ENCODE measurements around the gene GIPC3. TPM values are rescaled to one million over a fixed set of nuclear protein-coding genes. Genes with fewer than 3 reads are reported as not detected.
A peak's percentile ranks its signal among the peaks of the same experiment; 100 is the strongest.

Gene GIPC3
- total RNA-seq, 1 donor from 2014 or later, result 1.9 TPM

DNA sequence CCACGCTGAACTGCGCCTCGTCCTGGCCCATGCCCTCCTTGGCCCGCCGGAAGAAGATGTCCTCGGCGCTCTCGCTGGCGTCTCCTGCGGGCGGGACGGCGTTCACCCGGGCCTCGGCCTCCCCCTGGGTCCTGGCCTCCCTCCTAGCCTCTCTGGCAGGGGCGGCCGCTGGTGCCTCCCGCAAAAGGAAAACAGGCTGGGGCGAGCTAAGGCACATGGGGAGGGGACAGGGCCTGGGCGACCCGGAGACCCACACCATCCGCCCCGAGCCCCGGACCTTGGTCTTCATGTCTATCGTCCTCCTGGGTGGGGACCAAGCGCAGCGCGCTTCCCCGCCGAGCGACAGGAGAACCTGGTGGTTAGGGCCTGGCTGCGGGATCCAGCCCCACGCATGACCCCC, 27.1 kb downstream of the GIPC3 start:
- ATAC-seq (no peak), DNase-seq (no peak)
- intact Hi-C loops (cut with micrococcal nuclease), result no loop called here

DNA sequence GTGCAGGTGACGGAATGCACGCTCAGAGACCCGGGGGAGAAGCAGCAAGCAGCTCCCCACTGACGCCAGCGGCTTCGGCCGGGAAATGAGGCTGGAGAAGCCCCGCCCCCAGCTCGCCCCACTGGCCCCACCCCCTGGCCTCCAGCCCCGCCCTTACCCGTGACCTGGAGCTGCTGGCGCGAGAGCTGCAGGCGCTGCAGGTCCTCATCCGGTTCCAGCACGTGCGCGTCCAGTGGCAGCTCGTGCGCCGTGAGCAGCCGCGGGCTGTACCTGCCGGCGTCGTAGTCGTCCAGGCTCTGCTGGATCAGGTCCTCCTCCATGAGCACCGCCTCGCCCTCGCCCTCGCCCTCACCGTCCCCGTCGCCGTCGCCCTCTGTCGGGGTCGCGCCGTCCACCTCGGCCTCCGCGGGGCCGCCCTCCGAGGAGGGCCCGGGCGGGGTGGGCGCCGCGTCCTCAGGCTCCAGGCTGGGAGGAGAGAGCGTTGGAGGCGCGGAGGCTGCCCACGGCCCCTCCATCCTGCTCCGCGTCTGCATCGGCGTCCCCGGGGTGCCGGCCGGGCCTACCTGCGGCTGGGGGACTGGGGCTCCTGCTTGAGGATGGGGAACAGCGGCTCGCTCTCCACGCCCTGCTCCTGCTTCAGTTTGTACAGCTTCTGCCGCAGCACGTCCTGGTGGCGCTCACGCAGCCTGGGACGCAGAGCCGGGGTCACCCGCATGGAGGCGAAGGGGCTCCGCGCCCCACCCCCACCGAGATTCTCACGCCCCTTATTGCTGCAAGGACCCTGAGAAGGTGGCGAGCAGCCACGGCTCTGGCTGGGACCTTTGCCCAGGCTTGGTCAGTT, 27.8 kb downstream of the GIPC3 start:
- intact Hi-C loops (cut with micrococcal nuclease), result no loop called here
- ATAC-seq, result no peak
- DNase-seq, result no peak

DNA sequence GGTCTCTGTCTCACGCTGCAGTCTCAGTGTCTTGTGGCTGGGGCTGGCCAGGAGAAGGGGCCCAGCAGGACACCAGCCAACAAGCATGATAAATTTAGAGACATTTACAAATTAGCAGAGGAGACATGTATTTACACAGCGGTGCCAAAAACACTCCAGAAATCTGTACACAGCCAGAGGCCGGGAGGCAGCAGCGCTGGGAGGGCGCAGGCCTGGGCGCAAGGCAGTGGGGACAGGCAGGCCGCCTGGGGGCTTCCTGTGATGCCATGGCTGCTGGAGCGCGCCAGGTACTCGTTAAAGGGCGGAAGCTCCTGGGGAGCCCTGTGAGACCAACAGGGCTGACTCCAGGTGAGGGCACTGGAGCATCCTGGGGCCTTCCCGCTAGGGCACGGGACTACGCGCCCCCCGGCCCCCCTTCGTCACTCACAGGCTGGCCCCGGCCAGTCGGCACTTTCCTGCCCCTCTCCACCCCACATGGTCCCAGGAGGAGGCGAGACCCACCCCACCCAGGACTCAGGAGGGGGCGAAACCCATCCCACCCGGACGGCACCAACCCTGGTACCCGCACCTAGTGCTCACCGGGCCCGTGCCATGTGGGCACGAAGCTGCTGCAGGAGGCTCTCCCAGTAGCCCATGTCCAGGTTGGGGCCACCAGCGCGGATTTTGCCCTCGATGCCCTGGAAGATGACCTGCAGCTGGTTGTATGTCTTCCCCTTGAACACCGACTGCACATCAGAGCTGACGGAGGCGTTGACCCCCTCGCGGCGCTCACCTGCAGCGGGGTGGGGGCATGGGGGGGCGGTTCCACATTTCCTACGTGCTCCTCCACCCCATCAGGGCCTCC, 28.8 kb downstream of the GIPC3 start:
- DNase-seq (no peak), ATAC-seq (no peak)
- intact Hi-C loops (cut with micrococcal nuclease), result no loop called here

DNA sequence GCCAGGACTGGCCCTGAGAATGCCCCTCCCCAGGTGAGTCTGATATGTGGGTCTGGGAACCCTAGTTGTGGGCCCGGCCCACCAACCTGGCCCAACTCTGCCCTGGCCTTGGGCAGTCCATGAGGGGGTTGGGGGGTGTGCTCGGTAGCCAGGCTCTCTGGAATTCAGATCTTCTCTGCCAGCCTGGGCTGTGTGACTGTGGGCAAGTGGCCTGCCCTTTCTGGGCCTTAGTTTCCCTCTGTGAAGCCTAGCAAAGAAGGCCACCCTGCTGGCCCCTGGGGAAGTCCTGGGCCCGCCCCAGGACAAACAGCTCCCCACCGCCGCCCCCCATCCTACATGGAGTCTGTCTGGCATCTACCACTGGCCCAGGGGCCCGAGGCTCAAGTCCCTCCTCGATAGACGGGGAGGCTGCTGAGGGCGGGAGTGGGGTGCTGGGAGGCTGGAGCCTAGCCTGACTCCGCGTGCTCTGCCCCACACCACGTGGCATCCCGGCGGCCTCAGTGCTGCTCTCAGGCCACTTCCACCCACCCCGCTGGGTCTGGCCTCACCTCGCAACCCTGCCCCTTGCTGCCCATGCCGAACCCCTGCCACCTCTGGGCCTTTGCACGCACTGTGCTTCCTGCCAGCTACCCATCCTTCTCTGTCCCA, 29.7 kb downstream of the GIPC3 start:
- no peak for ATAC-seq
- intact Hi-C loops (cut with micrococcal nuclease), result no loop called here

DNA sequence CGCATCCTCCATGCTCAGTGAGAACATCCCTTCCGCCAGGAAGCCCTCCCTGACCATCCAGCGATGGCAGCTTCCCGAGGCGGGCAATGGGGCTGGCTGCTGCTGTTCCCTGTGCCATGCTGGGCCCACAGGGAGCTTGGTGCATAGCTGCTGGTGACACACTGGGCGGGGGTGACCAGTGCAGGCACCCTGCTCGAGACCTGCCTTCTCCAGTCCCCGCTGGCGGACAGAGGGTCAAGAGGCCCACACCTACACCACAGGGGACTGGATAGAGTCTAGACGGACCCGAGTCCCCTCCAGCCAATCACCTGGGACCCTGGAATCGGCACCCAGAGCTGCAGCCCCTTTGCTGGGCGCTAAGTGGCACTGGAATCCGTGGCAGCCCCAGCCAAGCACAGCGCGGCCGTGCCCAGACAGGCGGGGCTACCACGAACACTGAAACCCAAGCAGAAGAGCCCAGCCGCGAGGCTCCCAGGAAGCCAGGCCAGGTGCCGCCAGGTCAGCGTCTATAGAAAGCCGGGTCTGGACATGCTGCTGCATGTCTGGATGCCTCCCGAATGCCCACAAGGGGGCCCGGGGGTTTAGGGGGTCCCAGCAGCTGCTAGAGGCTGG, 30.4 kb downstream of the GIPC3 start:
- no peak for ATAC-seq
- intact Hi-C loops (cut with micrococcal nuclease), result no loop called here
- no peak for DNase-seq

More for the DNA sequence above, 29.7 kb downstream of the GIPC3 start:
- no peak for DNase-seq

DNA sequence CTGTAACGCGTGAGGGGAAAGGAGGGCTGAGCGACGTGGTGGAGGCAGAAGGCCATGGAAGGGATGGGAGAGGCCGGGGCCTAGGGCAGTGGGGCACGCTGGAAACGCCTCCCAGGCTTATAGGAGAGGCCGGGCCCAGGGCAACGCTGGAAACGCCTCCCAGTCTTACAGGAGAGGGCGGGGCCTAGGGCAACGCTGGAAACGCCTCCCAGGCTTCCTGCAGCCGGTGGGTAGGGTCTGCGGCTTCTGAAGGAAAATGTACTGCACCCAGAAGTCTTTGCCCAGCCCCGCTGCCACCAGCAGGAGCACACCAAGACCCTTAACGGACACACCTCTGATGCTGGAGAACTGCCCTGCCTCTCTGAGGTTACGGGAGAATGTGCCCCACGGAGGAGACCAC, 32.2 kb downstream of the GIPC3 start:
- ATAC-seq, result peak; percentile 34
- intact Hi-C loops (cut with micrococcal nuclease), result no loop called here
- no peak for DNase-seq

DNA sequence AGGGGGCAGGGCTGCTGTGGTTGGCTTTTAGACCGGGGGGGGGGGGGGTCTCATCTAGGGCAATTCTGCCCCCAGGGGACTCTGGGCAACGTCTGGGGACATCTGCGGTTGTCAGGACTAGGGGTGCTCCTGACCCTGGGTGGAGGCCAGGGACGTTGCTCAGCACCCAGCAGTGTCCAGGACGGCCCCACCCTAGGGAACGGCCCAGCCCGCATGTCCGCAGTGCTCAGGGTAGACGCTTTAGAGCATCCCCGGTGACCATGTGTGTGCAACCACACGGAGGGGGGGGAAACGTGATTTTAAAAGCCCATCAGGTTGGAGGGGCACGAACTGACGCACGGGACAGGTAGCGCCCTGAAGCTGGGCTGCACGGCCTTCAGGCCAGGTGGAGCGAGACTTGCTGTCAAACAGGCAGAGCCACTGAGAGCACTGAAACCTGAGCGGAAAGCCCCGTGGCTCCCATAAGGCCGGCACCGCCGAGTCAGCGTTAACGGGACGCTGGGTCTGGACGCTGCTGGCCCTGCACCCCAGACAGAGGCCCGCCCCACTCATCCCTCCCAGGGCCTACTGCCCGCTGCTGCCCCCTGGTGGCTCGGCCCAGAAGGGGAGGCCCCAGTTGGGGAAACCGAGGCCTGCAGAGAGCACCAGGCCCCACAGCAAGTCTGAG, 33.0 kb downstream of the GIPC3 start:
- peak; percentile 84 for ATAC-seq
- intact Hi-C loops (cut with micrococcal nuclease), result no loop called here

DNA sequence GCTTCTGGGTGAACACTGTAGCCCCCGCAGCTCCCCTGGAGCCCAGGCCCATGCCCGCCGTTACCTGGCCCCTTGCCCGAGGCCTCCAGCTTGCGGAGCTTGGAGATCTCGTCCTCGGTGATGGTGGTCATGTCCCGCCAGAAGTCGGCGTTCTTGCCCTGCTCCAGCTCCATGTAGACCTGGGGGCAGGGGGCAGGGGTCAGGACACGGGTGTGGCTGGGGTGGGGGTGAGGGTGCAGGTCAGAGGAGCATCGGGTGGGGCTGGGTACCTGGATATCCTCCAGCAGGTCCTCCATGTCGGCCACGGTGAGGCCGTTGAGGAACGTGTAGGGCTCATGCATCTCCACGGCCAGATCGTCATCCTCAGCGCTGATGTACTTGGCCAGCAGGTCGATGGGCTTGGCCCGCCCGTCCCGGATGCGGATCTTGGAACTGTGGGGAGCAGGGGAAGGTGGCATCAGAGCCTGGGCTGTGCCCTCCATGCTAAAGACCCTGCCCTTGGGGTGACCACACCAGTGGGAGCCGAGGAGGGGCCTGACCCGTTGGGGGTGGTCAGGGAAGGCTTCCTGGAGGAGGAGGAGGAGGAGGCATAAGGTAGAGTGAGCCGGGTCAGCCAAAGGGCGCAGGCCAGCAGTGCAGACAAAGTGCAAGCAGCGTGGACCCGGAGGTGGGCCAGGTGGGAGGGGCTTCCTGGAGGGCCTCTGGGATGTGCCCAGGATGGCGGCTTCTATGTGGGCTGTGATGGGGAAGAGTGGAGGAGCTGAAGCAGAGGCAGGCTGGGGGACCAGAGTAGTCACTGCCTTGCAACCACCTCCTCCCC, 33.7 kb downstream of the GIPC3 start:
- no peak for DNase-seq
- intact Hi-C loops (cut with micrococcal nuclease), result no loop called here

More for the DNA sequence above, 33.0 kb downstream of the GIPC3 start:
- DNase-seq, result peak; percentile 84

DNA sequence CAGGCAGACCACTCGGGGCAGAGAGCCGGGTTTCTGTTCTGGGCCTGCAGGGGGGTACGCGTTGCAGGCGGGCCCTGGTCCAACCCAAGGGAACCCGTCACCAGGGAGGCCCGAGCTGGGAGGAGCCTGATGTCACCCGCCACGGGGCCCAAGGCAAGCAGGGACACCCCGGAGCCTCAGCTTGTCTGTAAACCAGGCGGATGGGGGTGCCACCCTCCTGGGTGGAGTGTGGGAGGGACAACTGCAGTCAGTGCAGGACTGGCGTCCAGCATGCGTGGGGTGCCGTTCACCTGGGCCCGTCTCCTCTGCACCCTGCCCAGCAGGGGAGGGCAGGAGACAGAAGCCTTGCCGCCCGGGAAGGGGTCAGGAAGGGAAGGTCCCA, 34.3 kb downstream of the GIPC3 start:
- intact Hi-C loops (cut with micrococcal nuclease), result no loop called here
- ATAC-seq (no peak), DNase-seq (no peak)

More for the DNA sequence above, 33.7 kb downstream of the GIPC3 start:
- ATAC-seq, result no peak

DNA sequence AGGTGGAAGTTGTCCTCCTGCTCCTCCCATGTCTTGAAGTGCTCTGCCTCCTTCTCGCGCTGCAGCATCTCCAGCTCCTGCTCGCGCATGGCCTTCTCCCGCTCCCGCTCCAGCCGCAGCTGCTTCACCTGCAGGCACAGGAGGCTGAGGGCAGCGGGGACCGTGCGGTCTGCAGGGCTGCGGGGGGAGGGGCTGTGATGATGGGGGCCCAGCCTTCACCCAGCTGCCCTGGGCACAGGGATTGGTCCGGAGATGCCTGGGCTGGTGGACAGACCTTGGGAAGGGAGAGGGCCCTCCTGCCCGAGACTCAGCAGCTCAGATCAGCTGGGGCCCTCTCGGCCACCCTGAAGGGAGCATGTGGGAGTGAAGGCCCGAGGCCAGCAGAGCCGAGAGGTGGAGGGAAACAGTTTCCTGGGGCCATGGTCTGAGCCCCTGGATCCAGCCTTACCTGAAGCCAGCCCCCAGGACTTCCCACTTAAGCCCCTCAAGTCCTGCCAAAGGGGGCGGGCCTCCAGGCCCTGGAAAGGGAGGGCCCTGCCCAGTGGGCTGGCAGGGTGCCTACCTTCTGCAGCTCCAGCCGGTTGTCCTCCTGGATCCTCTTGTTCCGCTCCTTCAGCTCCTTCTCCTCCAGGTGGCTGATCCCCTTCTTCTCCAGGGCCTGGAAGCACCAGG, 35.0 kb downstream of the GIPC3 start:
- ATAC-seq (no peak), DNase-seq (no peak)
- intact Hi-C loops (cut with micrococcal nuclease), result no loop called here

DNA sequence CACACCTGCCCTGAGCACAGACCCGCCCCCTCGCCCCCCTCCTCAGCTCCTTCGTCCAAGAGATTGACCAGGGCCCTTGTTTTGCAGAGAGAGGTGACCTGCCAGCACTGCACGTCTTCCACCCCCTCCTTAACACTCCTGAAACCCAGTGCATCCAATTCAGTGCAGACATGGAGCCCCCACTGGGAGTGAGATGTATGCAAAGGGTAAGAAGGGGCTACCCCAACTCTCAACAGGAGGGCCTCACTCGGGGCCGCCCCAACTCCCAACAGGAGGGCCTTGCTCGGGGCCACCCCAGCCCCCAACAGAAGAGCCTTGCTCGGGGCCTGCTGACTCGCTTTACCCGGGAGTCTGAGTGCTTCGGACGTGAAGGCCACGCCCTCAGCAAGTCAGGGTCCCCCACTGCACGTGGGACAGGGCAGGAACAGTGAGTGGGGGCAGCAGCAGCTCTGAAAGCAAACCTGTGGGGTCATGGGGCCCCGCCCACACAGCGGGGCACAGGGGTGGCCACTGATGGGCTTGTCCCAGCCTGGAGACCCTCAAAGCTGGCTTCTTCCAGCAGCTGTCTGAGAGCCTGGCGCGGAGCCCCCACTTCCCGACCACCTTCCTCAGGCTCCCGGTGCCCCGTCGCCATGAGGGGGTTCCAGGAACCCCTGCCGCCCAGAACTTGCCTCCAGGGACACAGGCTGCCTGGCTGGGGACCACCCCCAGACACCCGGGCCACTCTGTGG, 35.7 kb downstream of the GIPC3 start:
- intact Hi-C loops (cut with micrococcal nuclease), result no loop called here
- ATAC-seq, result no peak
- no peak for DNase-seq

DNA sequence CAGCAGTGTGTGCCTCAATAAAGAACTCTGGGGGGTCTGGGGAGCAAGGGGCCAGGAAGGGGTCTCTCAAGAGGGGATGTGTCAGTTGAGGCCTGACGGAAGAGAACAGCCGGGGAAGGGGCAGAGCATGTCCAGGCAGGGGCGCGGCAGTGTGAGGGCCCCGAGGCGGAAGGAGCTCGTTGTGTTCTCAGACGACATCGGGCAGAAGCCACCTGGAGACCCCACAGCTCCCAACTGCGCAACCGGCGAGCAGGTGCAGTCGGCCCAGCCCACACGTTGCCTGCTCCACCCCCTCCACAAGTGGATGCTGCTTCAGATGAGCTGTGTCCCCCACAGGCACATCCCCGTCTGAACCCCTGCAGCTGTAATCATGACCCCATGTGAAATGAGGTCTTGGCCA, 36.4 kb downstream of the GIPC3 start:
- no peak for ATAC-seq
- intact Hi-C loops (cut with micrococcal nuclease), result no loop called here
- no peak for DNase-seq

DNA sequence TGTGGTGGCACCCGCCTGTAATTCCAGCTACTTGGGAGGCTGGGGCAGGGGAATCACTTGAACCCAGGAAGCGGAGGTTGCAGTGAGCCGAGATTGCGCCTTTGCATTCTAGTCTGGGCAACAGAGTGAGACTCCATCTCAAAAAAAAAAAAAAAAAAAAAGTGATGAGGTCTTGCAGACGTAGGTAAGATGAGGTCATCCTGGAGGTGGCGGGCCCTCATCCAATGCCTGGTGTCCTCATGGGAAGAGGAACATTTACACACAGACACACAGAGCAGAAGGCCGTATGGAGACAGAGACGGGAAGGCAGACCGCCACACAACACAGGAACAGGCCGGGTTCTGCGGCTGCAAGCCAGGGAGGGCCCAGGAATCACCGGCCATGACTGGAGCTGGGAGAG, 36.9 kb downstream of the GIPC3 start:
- intact Hi-C loops (cut with micrococcal nuclease), result no loop called here
- ATAC-seq (no peak), DNase-seq (no peak)

DNA sequence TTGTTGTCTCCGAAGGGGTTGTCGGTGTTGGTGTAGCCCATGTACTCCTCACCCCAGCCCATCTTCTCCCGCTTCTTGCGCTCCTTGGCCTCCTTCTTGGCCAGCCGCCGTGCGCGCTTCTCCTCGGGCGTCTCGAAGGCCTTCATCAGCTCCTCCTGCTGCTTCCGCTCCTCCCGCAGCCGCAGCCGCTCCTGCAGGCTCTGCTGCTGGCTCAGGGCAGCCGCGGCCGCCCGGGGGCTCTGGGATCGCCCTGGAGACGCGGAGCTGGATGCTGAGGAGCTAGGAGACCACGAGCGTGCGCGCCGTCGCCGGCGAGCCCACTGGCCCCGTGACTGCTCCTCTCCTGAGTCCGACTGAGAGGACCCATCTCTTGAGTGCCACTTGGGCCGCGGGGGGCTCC, 38.4 kb downstream of the GIPC3 start:
- intact Hi-C loops (cut with micrococcal nuclease), result no loop called here
- no peak for DNase-seq
- ATAC-seq, result no peak

DNA sequence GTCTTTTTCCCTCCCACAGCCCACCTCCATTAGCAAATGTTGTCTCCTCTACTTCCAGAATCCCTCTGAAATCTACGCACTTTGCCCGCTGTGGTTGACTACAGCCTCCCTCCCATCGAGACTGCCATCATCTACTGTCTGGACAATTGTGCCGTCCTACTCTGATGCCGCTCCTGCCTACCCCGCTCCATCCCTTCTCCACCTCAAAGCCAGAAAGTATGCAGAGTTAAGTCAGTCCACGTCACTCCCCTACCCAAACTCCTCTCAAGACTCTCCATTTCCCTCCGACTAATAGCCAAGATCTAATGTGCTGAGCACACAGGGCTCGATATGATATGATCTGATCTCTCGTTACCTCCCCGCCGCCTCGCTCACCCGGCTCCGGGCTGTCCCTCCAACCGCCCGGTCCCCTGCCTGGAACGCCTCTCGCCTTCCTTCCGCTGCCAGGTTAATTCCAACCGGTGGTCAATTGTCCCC, 40.8 kb downstream of the GIPC3 start:
- DNase-seq (no peak), ATAC-seq (no peak)
- intact Hi-C loops (cut with micrococcal nuclease), result no loop called here

DNA sequence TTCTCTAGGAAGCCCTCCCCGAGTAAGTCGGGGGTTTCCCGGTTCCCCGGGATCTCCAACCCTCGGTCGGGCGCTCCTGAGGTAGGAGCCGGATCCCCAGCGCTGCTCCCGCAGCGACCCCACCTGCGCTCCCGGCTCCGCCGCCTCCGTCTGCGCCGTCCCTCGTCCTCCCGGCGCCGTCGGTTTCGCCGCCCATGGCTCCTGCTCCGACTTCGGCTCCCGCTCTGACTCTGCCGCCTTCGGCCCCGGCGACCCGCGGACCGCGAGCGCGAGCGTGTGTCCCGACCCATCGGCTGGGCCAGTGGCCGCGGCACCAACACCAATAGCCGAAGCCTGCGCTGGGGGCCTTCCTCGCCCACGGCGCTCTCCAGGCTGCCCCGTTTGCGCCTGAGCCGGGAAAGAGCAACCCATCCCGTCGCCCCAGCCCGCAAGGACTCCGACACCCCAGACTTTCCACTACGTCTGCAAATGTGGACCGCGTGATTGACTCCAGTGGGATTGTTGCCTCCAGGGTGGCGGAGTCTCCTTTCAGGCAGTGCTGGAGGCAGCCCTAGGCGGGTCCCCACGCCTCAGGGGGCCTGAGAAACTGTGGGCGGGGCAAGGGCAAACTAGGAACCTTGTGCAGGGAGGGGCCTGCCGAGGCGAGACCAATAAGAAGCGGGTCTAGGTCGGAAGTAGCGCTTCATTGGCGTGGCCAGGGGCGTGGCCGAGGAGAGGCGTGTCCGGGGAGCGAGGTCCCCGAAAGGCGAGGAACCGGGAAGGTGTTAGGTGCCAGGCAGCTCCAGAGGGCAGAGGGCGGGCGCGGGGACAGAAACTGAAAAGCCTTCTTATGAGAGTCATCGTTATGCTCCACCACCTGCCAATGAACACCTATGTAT, 41.4 kb downstream of the GIPC3 start, which contains the start of gene CACTIN:
Gene CACTIN (minus strand): TSS at position 318 of the 878 bp plus-strand sequence. CDS start 28 bp downstream, at position 290.
- ATAC-seq (peak; percentile 98), DNase-seq (peak; percentile 99)
- intact Hi-C loops (cut with micrococcal nuclease), result no loop called here

Data from left ventricle myocardium superior (tissue), 1 donor.